T-helper 2 cell treated with Interferon-gamma antibody and Interleukin-4, amounts not matched to agents 5 μg/mL and 100 μg/mL, for 36 hours (primary cell): ENCODE data around the gene CSTF1.

ENCODE experiments used
- DNase-seq: peaks from one replicate; pipeline ENCODE4 v3.0.0; 2021; ENCODE audit warnings: low spot score
- H3K27ac Mint-ChIP-seq: one replicate; pipeline ENCODE4 v1.8.0; 2021; ENCODE audit warnings: mild to moderate bottlenecking, mixed read lengths
- H3K27me3 Mint-ChIP-seq: one replicate; pipeline ENCODE4 v1.8.0; 2021; ENCODE audit warnings: low read depth, mixed read lengths
- H3K36me3 Mint-ChIP-seq: one replicate; pipeline ENCODE4 v1.8.0; 2021; ENCODE audit warnings: low read depth, mixed read lengths
- H3K4me1 Mint-ChIP-seq: one replicate; pipeline ENCODE4 v1.8.0; 2021; ENCODE audit warnings: low read depth, mixed read lengths
- H3K4me3 Mint-ChIP-seq: one replicate; pipeline ENCODE4 v1.8.0; 2022; ENCODE audit warnings: mild to moderate bottlenecking, moderate library complexity, mixed read lengths
- H3K9me3 Mint-ChIP-seq: one replicate; pipeline ENCODE4 v1.8.0; 2021; ENCODE audit warnings: mixed read lengths

Gene CSTF1

DNA sequence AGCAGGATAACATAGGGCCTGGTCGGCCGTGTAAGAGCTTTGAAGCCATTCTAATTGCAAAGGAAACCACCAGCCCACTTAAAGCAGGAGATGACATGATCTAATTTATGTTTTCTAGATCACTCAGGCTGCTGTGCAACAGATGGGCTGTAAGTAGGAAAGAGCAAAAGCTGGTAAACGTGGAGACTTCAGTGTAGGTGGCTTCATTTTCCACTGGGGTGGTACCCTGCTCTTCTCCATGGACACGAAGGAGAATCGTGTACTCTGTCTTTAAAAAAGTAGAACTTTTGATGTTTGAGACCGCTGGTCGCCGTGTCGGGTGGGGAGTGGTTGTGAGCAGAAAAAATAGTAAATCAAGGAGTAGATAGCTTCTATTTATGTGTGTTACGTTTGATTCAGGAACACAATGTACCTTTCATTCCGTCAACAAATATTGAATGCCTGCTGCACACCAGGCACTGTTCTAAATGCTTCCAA is 26.0 kb downstream of the CSTF1 start:
- peak; percentile 33 for DNase-seq
- Mint-ChIP-seq H3K9me3 (peaks cover 4% of the 10 kb centered on the region), H3K4me1 (peaks cover 51% of the 10 kb centered on the region), H3K27ac (peak overlapping the region; percentile 65), H3K4me3 (peak overlapping the region; percentile 49), H3K27me3 (no peaks in the 10 kb centered on the region), H3K36me3 (peaks cover 18% of the 10 kb centered on the region)

DNA sequence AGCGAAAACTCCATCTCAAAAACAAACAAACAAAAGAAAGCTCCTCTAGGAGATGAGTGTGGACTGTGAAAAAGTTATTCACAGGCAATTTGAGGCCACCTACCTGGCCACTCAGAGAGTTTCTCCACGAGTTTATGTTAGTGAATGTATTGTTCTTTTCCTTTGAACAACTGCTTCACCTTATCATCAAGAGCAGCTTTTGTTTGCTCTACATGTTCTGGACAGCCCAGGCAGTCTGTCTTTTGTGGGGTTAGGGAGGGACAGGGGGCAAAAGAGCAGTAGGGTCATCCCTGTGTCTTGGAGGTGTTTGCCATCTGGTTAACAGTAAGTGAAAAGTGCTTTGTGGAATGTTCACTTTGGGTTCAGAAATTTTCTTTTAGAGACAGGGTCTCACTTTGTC is 27.6 kb downstream of the CSTF1 start:
- H3K27me3 Mint-ChIP-seq = no peaks in the 10 kb centered on the region
- DNase-seq = no peak
- H3K27ac Mint-ChIP-seq = no peak overlapping the region

GRCh38 chr20:56420940-56421688 is 28.7 kb downstream of the CSTF1 start:
- Mint-ChIP-seq H3K4me1 (peaks cover 41% of the 10 kb centered on the region), H3K9me3 (no peaks in the 10 kb centered on the region), H3K27me3 (no peaks in the 10 kb centered on the region), H3K27ac (no peak overlapping the region), H3K4me3 (peak overlapping the region; percentile 7), H3K36me3 (peaks cover 12% of the 10 kb centered on the region)
- DNase-seq = no peak

More for the DNA sequence above, 27.6 kb downstream of the CSTF1 start:
- Mint-ChIP-seq H3K36me3 (peaks cover 12% of the 10 kb centered on the region), H3K9me3 (no peaks in the 10 kb centered on the region), H3K4me3 (no peak overlapping the region), H3K4me1 (peaks cover 42% of the 10 kb centered on the region)

DNA sequence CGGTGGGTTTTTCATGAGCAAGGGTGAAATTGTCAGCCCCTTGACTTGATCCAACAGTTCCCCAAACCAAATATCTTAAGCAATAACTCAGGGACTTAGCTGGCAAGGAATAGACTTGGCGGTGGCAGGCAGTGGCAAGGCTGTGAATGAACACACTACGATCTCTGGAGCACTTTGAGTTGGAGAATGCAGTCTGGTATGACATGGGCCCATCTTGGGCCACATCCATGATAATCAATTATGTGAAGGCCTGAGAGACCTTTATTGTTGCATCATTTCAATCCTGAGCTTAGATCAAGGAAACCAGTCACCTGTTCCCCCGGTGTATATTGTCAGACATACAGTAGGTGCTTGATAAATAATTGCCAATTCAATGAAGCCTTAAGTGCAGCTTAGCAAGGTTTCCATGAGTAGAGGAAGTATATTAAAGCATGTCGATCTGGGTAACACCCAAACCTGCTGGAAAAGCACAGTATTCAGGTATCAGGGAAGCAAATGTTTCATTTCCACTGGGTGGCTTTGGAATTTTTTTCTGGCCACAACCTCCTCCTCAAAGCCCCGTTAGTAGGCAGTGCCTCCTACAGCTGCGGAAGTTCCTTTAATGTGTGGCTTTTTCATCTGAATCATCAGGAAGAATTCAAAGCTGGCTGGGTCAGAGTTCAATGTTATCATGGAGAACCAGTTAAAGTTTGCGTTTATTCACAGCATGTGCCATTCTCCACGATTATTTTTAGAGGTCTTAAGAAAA is 29.8 kb downstream of the CSTF1 start:
- Mint-ChIP-seq H3K4me3 (no peak overlapping the region), H3K27me3 (no peaks in the 10 kb centered on the region), H3K9me3 (no peaks in the 10 kb centered on the region), H3K27ac (peak overlapping the region; percentile 39), H3K36me3 (peaks cover 12% of the 10 kb centered on the region), H3K4me1 (peaks cover 39% of the 10 kb centered on the region)
- DNase-seq = no peak

DNA sequence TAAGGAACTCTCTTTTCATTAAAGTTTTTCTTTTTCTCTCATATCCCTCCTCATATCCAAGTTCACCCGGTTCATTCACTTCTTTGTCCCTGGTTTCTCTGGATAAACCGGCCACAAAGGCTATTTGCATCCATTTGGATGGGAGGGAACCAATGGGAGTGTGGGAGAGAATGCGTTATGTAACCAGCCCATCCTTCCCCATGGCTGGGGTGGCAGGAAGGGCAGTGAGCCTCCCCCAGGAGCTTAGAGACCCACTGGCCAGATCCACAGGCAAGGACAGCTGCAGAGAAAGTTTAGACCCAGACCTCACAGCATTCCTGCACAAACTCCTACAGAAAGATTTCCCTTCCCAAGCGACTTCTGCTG is 30.4 kb downstream of the CSTF1 start:
- no peaks in the 10 kb centered on the region for H3K9me3 Mint-ChIP-seq
- DNase-seq = no peak
- no peak overlapping the region for H3K27ac Mint-ChIP-seq
- H3K27me3 Mint-ChIP-seq = no peaks in the 10 kb centered on the region
- H3K4me1 Mint-ChIP-seq = peaks cover 39% of the 10 kb centered on the region
- H3K4me3 Mint-ChIP-seq = no peak overlapping the region
- H3K36me3 Mint-ChIP-seq = peaks cover 14% of the 10 kb centered on the region

DNA sequence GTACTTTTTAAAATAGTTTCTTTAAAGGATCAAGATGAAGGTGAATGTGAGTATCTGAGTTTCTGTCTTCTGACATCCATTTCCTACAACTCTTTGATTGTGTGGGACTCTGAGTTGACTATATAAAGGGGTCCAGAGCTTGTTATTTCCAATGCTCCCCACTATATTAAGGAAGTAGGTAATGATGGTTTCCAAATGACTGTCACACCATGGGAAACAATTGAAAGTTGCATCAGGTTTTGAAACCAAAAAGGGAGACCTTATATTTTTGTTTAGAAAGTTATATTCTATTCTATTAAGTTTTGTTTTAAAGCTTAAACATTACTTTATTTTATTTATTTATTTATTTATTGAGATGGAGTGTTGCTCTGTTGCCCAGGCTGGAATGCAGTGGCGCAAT is 30.8 kb downstream of the CSTF1 start:
- DNase-seq = no peak
- Mint-ChIP-seq H3K4me1 (peaks cover 38% of the 10 kb centered on the region), H3K27ac (no peak overlapping the region), H3K27me3 (no peaks in the 10 kb centered on the region), H3K36me3 (peaks cover 17% of the 10 kb centered on the region), H3K9me3 (no peaks in the 10 kb centered on the region), H3K4me3 (no peak overlapping the region)

GRCh38 chr20:56423886-56424285 is 31.4 kb downstream of the CSTF1 start:
- Mint-ChIP-seq H3K4me1 (peaks cover 34% of the 10 kb centered on the region), H3K27me3 (no peaks in the 10 kb centered on the region), H3K27ac (no peak overlapping the region), H3K36me3 (peaks cover 16% of the 10 kb centered on the region), H3K4me3 (no peak overlapping the region), H3K9me3 (no peaks in the 10 kb centered on the region)
- DNase-seq = no peak

- DNase-seq = no peak
- H3K4me3 Mint-ChIP-seq = no peak overlapping the region
- H3K4me1 Mint-ChIP-seq = peaks cover 41% of the 10 kb centered on the region
- H3K27ac Mint-ChIP-seq = no peak overlapping the region
- H3K36me3 Mint-ChIP-seq = peaks cover 21% of the 10 kb centered on the region
- H3K27me3 Mint-ChIP-seq = no peaks in the 10 kb centered on the region
- peaks cover 8% of the 10 kb centered on the region for H3K9me3 Mint-ChIP-seq
These were observed 32.5 kb downstream of the CSTF1 start for GRCh38 chr20:56424931-56425330.

- DNase-seq = no peak
- H3K27ac Mint-ChIP-seq = no peak overlapping the region
- H3K9me3 Mint-ChIP-seq = peaks cover 8% of the 10 kb centered on the region
- H3K36me3 Mint-ChIP-seq = peaks cover 23% of the 10 kb centered on the region
- no peak overlapping the region for H3K4me3 Mint-ChIP-seq
- no peaks in the 10 kb centered on the region for H3K27me3 Mint-ChIP-seq
- H3K4me1 Mint-ChIP-seq = peaks cover 43% of the 10 kb centered on the region
These were observed 33.6 kb downstream of the CSTF1 start for GRCh38 chr20:56426026-56426425.

GRCh38 chr20:56426926-56427325 is 34.5 kb downstream of the CSTF1 start:
- H3K36me3 Mint-ChIP-seq = peaks cover 22% of the 10 kb centered on the region
- DNase-seq = no peak
- H3K27ac Mint-ChIP-seq = no peak overlapping the region
- H3K9me3 Mint-ChIP-seq = peaks cover 8% of the 10 kb centered on the region
- no peaks in the 10 kb centered on the region for H3K27me3 Mint-ChIP-seq
- H3K4me1 Mint-ChIP-seq = peaks cover 40% of the 10 kb centered on the region
- H3K4me3 Mint-ChIP-seq = no peak overlapping the region

- Mint-ChIP-seq H3K4me1 (peaks cover 31% of the 10 kb centered on the region), H3K36me3 (peaks cover 18% of the 10 kb centered on the region), H3K27ac (peak overlapping the region; percentile 41), H3K27me3 (no peaks in the 10 kb centered on the region), H3K9me3 (peaks cover 8% of the 10 kb centered on the region), H3K4me3 (no peak overlapping the region)
- DNase-seq = no peak
These were observed 35.4 kb downstream of the CSTF1 start for GRCh38 chr20:56427797-56428196.

GRCh38 chr20:56428410-56428809 is 36.0 kb downstream of the CSTF1 start:
- no peak overlapping the region for H3K27ac Mint-ChIP-seq
- no peak overlapping the region for H3K4me3 Mint-ChIP-seq
- H3K9me3 Mint-ChIP-seq = peaks cover 8% of the 10 kb centered on the region
- H3K4me1 Mint-ChIP-seq = peaks cover 26% of the 10 kb centered on the region
- peaks cover 21% of the 10 kb centered on the region for H3K36me3 Mint-ChIP-seq
- H3K27me3 Mint-ChIP-seq = no peaks in the 10 kb centered on the region
- DNase-seq = no peak

- Mint-ChIP-seq H3K27me3 (no peaks in the 10 kb centered on the region), H3K36me3 (peaks cover 22% of the 10 kb centered on the region), H3K9me3 (peaks cover 8% of the 10 kb centered on the region), H3K4me1 (peaks cover 28% of the 10 kb centered on the region), H3K4me3 (peak overlapping the region; percentile 77), H3K27ac (peak overlapping the region; percentile 91)
- no peak for DNase-seq
These were observed 36.4 kb downstream of the CSTF1 start for GRCh38 chr20:56428881-56429280.

DNA sequence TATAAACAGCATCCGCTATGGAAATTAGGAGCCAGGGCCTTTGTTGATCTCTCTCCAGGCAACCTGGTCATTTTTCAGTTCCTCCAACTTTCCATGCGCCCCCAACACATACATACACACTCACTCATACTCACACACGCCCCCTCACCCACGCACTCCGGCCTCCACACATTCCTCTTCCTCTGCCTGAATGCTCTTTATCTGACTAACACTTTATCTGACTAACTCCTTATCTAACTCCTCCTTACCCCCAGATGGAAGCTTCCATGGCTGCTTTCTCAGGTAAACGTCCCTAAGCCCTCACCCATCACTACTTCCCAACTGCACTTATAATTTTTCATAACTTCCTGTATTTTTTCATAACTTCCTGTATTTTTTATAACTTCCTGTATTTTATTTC is 37.1 kb downstream of the CSTF1 start:
- Mint-ChIP-seq H3K4me1 (peaks cover 29% of the 10 kb centered on the region), H3K4me3 (peak overlapping the region; percentile 77), H3K9me3 (peaks cover 8% of the 10 kb centered on the region), H3K36me3 (peaks cover 26% of the 10 kb centered on the region), H3K27me3 (no peaks in the 10 kb centered on the region), H3K27ac (peak overlapping the region; percentile 91)
- DNase-seq = peak; percentile 43
